Keratinocyte (primary cell): Measurements from ENCODE around the gene VCL. TPM values are rescaled to one million over a fixed set of nuclear protein-coding genes. Genes with fewer than 3 reads are reported as not detected.

Experiments
- DNase-seq: peaks from one replicate; pipeline ENCODE4 v3.0.0-alpha.2; 2011; ENCODE audit warnings: low read depth, missing footprints, low spot score
- FAIRE-seq: peaks from 2 replicates; lab custom pipeline; 2011; peaks lifted over from hg19 to GRCh38; lab: Jason Lieb, UNC
- H2AFZ ChIP-seq: 2 replicates; pipeline ENCODE4 v1.6.0; 2012; ENCODE audit warnings: low read length, control low read depth, inconsistent platforms; ENCODE audit not compliant: control insufficient read depth
- H3K27ac ChIP-seq: 2 replicates; pipeline ENCODE4 v1.5.1; 2011; ENCODE audit warnings: low read length; ENCODE audit not compliant: control insufficient read depth, insufficient read depth
- H3K27me3 ChIP-seq: 3 replicates; pipeline ENCODE4 v1.6.0; 2011; ENCODE audit warnings: low read length; ENCODE audit not compliant: control insufficient read depth, insufficient read depth; ENCODE audit errors: extremely low read depth
- H3K36me3 ChIP-seq, 2 experiments: 2 replicates in 1 of 2; 3 replicates in 1 of 2; pipeline ENCODE4 v1.5.1; 2011; ENCODE audit warnings: low read length in 2 of 2, mild to moderate bottlenecking in 1 of 2; ENCODE audit not compliant: control insufficient read depth in 2 of 2, insufficient read depth in 2 of 2; ENCODE audit errors: extremely low read depth in 1 of 2
- H3K4me1 ChIP-seq: 3 replicates; pipeline ENCODE4 v1.5.1; 2011; ENCODE audit warnings: low read length; ENCODE audit not compliant: control insufficient read depth, insufficient read depth; ENCODE audit errors: extremely low read depth
- H3K4me2 ChIP-seq: 3 replicates; pipeline ENCODE4 v1.6.0; 2011; ENCODE audit warnings: low read depth, low read length; ENCODE audit not compliant: control insufficient read depth, insufficient read depth; ENCODE audit errors: extremely low read depth
- H3K4me3 ChIP-seq, 3 experiments: fragments of 200-600 bp in 1 of 3; sonication (generic) in 1 of 3; 2 replicates in 2 of 3; 3 replicates in 1 of 3; pipeline ENCODE4 v1.5.1; 2011 to 2016; ENCODE audit warnings: low read length in 3 of 3, mild to moderate bottlenecking in 3 of 3, control low read depth in 2 of 3, inconsistent platforms in 1 of 3, low read depth in 1 of 3, mixed read lengths in 1 of 3, mixed run types in 1 of 3, moderate library complexity in 1 of 3; ENCODE audit not compliant: control insufficient read depth in 2 of 3, insufficient read depth in 2 of 3; ENCODE audit errors: extremely low read depth in 1 of 3
- H3K79me2 ChIP-seq: 2 replicates; pipeline ENCODE4 v1.6.0; 2012; ENCODE audit warnings: low read length; ENCODE audit not compliant: control insufficient read depth, insufficient read depth
- H3K9ac ChIP-seq: 3 replicates; pipeline ENCODE4 v1.6.0; 2011; ENCODE audit warnings: low read length; ENCODE audit not compliant: control insufficient read depth, insufficient read depth; ENCODE audit errors: extremely low read depth
- H3K9me1 ChIP-seq: 3 replicates; pipeline ENCODE4 v1.6.0; 2011; ENCODE audit warnings: low read length; ENCODE audit not compliant: control insufficient read depth, insufficient read depth; ENCODE audit errors: extremely low read depth
- H3K9me3 ChIP-seq: 2 replicates; pipeline ENCODE4 v1.5.1; 2012; ENCODE audit warnings: low read depth, low read length; ENCODE audit not compliant: control insufficient read depth
- H4K20me1 ChIP-seq: 3 replicates; pipeline ENCODE4 v1.6.0; 2011; ENCODE audit warnings: low read length; ENCODE audit not compliant: control insufficient read depth, insufficient read depth; ENCODE audit errors: extremely low read depth
- EZH2 ChIP-seq: IDR thresholded peaks from one replicate; pipeline ENCODE4 v1.6.1; 2012; ENCODE audit warnings: inconsistent platforms, mild to moderate bottlenecking, low read length, moderate library complexity
- dilution Hi-C: fragments of 300-500 bp; cut with MboI; formaldehyde crosslinking; loops from one replicate; pipeline ENCODE4 v1.7.0; 2020; ENCODE audit warnings: low sequenced_read_pairs; ENCODE audit not compliant: extremely low pct_ligation_motif_present
- polyA plus RNA-seq, 5 experiments: library from polyadenylated mRNA; depleted of rRNA in 3 of 5; stranded (reverse) in 3 of 5; stranded (forward) in 1 of 5; unstranded in 1 of 5; fragments of >200 nt; gene quantifications; 1 replicate in 1 of 5; 2 replicates in 3 of 5; 3 replicates in 1 of 5; pipeline versions ENCODE4 v1.2.1 to v1.2.3, GENCODE V29; 2011 to 2012; ENCODE audit warnings: missing spikeins in 2 of 5, low read depth in 1 of 5, low replicate concordance in 1 of 5
- TF ChIP-seq, protein P1 (sequence below), 3 experiments: IDR thresholded peaks in 1 of 3; conservative IDR thresholded peaks in 1 of 3; optimal IDR thresholded peaks in 1 of 3; 2 replicates in 2 of 3; 3 replicates in 1 of 3; pipeline versions ENCODE3 to v1.5.1; 2011; ENCODE audit warnings: low read length in 3 of 3, mild to moderate bottlenecking in 3 of 3, moderate library complexity in 2 of 3, control low read depth in 1 of 3, inconsistent platforms in 1 of 3; ENCODE audit not compliant: insufficient read depth in 2 of 3; ENCODE audit errors: extremely low read depth in 1 of 3

Gene VCL
- polyA plus RNA-seq, 1 donor (not counting 4 experiments of a cell fraction or from before 2014, with no cell fraction given): 102 TPM

DNA sequence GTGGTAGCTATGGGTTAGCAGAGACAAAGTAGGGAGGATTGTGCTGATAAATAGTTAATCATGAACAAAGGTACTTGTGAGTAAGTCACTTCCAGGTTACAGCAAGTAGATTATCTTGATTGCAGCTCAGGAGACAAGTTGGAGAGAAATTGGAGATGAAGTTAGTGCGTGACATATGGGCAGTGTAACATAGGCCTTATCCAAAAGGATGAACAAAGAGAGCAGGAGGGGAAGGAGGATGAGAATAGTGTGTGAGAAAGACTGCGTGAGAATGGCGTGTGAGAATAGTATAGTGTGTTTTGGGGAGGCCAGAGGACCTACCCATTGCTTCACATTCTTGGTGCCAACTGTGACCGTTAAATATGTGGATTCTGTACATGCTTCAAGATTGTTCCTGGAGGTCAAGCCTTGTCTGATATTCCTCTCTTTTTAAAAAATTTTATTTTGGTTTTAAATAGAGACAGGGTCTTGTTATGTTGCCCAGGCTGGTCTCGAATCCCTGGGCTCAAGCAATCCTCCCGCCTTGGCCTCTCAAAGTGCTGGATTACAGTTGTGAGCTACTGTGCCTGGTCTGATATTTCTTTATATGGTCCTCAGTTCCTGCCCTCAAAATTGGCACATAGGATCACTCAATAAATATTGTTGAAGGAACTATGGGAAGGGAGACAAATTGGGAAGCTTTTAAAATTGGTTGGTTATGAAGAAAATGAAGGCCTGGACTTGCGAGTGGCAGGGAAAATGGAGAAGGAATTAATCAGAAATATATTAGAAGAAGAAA is 3.2 kb downstream of the VCL start:
- H3K9ac ChIP-seq: no peak overlapping the region
- H3K4me3 ChIP-seq: no peak overlapping the region

DNA sequence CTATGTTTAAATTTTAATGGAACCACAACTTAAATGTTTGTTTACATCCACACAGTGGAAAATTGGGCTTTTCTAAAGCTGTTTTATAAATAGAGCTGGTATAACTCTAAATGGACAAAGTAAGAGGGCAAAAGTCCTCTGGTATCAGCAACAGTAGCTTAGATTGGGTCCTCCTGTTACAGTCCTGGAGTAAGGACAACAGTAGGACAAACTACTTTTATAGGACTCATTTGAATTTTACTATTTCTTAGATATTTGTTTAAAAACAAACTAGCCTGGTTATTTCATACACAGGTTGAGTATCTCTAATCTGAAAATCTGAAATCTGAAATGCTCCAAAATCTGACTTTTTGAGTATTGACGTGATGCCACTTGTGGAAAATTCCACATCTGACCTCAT is 8.4 kb downstream of the VCL start:
- Histone ChIP-seq H3K9me3 (no peaks in the 10 kb centered on the region), H3K4me2 (no peak overlapping the region), H3K27ac (no peak overlapping the region), H3K79me2 (peaks cover 88% of the 10 kb centered on the region), H3K4me1 (peaks cover 14% of the 10 kb centered on the region), H3K9me1 (peaks cover 3% of the 10 kb centered on the region), H4K20me1 (no peaks in the 10 kb centered on the region), H3K4me3 (no peak overlapping the region), H3K36me3 (peaks cover 4 to 13% of the 10 kb centered on the region in 2 experiments), H3K27me3 (no peaks in the 10 kb centered on the region), H3K9ac (no peak overlapping the region), H2AFZ (no peak overlapping the region)
- DNase-seq (no peak), FAIRE-seq (no peak)
- dilution Hi-C loops: no loop called here
- no peak for TF ChIP-seq EZH2
- TF ChIP-seq, protein P1, sequence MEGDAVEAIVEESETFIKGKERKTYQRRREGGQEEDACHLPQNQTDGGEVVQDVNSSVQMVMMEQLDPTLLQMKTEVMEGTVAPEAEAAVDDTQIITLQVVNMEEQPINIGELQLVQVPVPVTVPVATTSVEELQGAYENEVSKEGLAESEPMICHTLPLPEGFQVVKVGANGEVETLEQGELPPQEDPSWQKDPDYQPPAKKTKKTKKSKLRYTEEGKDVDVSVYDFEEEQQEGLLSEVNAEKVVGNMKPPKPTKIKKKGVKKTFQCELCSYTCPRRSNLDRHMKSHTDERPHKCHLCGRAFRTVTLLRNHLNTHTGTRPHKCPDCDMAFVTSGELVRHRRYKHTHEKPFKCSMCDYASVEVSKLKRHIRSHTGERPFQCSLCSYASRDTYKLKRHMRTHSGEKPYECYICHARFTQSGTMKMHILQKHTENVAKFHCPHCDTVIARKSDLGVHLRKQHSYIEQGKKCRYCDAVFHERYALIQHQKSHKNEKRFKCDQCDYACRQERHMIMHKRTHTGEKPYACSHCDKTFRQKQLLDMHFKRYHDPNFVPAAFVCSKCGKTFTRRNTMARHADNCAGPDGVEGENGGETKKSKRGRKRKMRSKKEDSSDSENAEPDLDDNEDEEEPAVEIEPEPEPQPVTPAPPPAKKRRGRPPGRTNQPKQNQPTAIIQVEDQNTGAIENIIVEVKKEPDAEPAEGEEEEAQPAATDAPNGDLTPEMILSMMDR (optimal IDR thresholded peaks at IDR 0.05 in 1 of 3, IDR thresholded peaks at IDR 0.05 in 1 of 3, conservative IDR thresholded peaks at IDR 0.05 in 1 of 3; ENCODE audit: extremely low read depth in 1 of 3, insufficient read depth in 2 of 3, low read length in 3 of 3): no peak

More for the DNA sequence above, 3.2 kb downstream of the VCL start:
- peak overlapping the region; percentile 91 for H3K4me2 ChIP-seq
- no peaks in the 10 kb centered on the region for H3K9me3 ChIP-seq
- FAIRE-seq (no peak), DNase-seq (no peak)
- H3K4me1 ChIP-seq: peaks cover 21% of the 10 kb centered on the region
- H3K27ac ChIP-seq: no peak overlapping the region
- peaks cover 5 to 6% of the 10 kb centered on the region in 2 experiments for H3K36me3 ChIP-seq
- no peak for TF ChIP-seq EZH2
- TF ChIP-seq, protein P1 (optimal IDR thresholded peaks at IDR 0.05 in 1 of 3, IDR thresholded peaks at IDR 0.05 in 1 of 3, conservative IDR thresholded peaks at IDR 0.05 in 1 of 3; ENCODE audit: extremely low read depth in 1 of 3, insufficient read depth in 2 of 3, low read length in 3 of 3): no peak
- peaks cover 74% of the 10 kb centered on the region for H3K79me2 ChIP-seq
- no peak overlapping the region for H2AFZ ChIP-seq
- H4K20me1 ChIP-seq: no peaks in the 10 kb centered on the region
- dilution Hi-C loops: no loop called here
- H3K9me1 ChIP-seq: no peaks in the 10 kb centered on the region
- no peaks in the 10 kb centered on the region for H3K27me3 ChIP-seq
